Measurements from ENCODE around the gene AGPS.
"Not testable (repeated sequence)": the region's sequence is repeated elsewhere in the genome, so short reads cannot be mapped to it uniquely, and the experiment has no call there.

AGPS gene

DNA sequence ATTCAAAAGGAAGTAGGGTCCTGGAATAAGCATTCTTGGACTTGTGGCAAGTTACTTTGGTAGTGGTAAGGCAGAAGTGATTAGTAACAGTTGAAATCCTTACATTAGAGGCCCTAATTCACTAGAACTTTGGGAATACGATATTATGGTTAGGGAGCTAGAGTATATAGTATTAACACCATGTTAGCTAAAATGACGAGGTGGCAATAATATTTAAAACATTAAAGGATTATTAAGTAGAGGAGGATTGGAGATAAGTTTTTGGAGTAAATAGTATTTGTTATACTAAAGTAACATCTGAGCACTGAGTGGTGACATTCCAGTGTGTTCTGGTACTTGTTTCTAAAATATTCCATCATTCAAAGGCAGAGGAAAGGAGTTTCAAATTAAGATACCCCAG is 91.0 kb downstream of the AGPS start:
- DNase-seq (ENCODE audit: low spot score in 2 of 2) (no peak), ATAC-seq (ENCODE audit: low read depth) (no peak)
- Mint-ChIP-seq H3K4me3 (no peak overlapping the region), H3K36me3 (peaks cover 24% of the 10 kb centered on the region), H3K27ac (peak overlapping the region; percentile 43), H3K9me3 (peaks cover 2% of the 10 kb centered on the region), H3K27me3 (no peaks in the 10 kb centered on the region), H3K4me1 (no peaks in the 10 kb centered on the region)

DNA sequence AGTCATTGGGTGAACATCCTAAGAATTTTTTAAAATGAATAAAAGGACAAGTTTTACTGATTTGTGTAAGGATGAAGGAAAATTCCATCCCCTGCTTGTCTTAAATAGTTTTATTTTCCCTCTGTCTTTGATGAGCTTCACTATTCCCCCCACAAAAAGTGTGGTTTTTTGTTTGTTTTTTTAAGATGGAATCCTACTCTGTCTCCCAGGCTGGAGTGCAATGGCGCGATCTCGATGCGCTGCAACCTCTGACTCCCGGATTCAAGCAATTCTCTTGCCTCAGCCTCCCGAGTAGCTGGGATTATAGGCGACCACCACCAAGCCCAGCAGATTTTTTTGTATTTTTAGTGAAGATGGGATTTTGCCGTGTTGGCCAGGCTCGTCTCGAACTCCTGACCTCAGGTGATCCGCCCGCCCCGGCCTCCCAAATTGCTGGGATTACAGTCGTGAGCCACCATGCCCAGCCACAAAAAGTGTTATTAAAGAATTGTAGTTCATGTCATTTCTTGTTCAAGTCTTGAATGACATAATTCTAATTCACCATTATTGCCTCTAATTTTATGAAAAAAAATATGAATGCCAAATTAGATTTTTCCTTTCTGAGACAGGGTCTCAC is 91.7 kb downstream of the AGPS start:
- H3K9me3 Mint-ChIP-seq = peaks cover 2% of the 10 kb centered on the region
- ATAC-seq (ENCODE audit: low read depth) (no peak), DNase-seq (ENCODE audit: low spot score in 2 of 2) (no peak)
- no peaks in the 10 kb centered on the region for H3K4me1 Mint-ChIP-seq
- H3K27me3 Mint-ChIP-seq = no peaks in the 10 kb centered on the region
- peaks cover 22% of the 10 kb centered on the region for H3K36me3 Mint-ChIP-seq
- no peak overlapping the region for H3K27ac Mint-ChIP-seq
- H3K4me3 Mint-ChIP-seq = no peak overlapping the region

DNA sequence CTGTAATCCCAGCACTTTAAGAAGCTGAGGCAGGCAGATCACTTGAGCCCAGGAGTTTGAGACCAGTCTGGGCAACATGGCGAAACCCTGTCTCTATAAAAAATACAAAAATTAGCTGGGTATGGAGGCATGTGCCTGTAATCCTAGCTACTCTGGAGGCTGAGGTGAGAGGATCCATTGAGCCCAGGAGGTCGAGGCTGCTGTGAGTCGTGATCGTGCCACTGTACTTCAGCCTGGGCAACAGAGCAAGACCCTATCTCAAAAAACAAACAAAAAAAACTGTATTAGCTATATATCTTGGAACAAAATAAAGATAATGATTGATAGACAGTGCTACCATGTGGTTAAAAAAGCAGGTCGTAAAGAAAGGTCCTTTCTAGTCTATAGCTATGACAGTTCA is 93.1 kb downstream of the AGPS start:
- H3K4me1 Mint-ChIP-seq; DNase-seq (ENCODE audit: low spot score in 2 of 2); H3K27me3 Mint-ChIP-seq; H3K27ac Mint-ChIP-seq; H3K9me3 Mint-ChIP-seq; H3K4me3 Mint-ChIP-seq; ATAC-seq (ENCODE audit: low read depth): not testable (repeated sequence)
- H3K36me3 Mint-ChIP-seq = peaks cover 15% of the 10 kb centered on the region

DNA sequence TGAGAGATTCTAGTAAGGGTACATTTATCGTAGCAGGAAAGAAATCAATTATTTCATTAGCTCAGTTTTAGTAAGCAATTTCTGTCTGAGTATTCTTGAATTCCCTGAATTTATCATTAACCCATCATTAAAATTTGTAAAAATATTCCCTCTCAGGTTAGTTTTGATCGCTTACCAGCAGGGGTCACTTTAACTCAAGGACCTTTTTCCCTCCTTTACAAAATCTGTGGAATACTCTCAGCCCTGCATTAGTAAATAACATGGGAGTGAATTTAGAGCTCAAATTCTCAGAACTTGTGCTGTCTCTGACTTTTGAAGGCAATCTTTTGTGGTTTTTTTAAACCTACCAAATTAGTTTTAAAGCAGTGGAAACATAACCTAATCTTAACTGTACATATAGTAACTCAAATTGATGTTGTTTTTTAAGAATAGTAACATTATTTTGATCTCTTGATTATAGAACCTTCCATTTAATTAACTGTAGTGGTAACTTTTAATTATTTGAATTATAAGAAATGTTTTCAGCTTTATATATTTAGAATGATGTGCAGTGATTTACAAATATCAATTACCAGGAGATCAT is 97.2 kb downstream of the AGPS start:
- DNase-seq (ENCODE audit: low spot score in 2 of 2) = no peak
- no peaks in the 10 kb centered on the region for H3K9me3 Mint-ChIP-seq
- H3K27ac Mint-ChIP-seq = no peak overlapping the region
- no peak overlapping the region for H3K4me3 Mint-ChIP-seq
- ATAC-seq (ENCODE audit: low read depth) = no peak
- H3K27me3 Mint-ChIP-seq = no peaks in the 10 kb centered on the region
- peaks cover 20% of the 10 kb centered on the region for H3K36me3 Mint-ChIP-seq
- no peaks in the 10 kb centered on the region for H3K4me1 Mint-ChIP-seq

DNA sequence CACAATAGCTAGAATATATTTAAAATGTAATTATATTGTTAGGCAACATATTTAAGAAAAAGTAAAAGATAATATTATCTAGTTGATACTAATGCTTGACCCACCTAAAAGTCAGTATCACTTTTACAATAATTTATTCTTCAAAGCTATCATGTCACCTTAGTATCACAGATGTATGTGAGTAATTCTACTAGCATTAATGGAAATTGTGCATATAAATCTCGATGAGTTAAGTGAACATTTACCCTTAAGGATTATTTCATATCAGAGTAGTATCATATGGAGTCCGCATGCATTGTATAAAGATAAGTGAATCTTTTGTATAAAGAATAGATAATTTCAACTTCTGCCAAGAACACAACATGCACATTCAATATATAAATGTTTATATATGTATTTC is 103.4 kb downstream of the AGPS start:
- no peak overlapping the region for H3K27ac Mint-ChIP-seq

DNA sequence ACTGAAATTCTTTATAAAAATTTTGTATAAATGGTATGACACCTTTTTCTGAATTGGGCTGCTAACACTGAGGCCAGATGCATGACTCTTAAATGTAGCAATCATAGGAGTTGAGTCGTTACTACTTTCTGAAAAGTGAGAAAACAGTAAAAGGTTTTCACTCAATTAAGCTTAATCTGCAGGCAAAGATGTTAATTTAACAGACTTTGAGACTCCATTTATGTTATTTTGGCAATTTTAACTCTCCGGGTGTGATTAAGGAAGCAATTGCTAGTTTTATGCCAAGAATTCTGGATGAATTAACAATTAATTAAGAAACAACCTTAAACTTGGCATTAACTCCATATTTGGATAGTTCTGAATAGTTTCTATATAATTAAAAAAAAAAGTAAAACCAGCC is 104.3 kb downstream of the AGPS start:
- H3K4me1 Mint-ChIP-seq = no peaks in the 10 kb centered on the region

More for the DNA sequence above, 103.4 kb downstream of the AGPS start:
- no peaks in the 10 kb centered on the region for H3K27me3 Mint-ChIP-seq
- DNase-seq (ENCODE audit: low spot score in 2 of 2) (no peak), ATAC-seq (ENCODE audit: low read depth) (no peak)
- H3K4me3 Mint-ChIP-seq = no peak overlapping the region
- no peaks in the 10 kb centered on the region for H3K9me3 Mint-ChIP-seq
- no peaks in the 10 kb centered on the region for H3K4me1 Mint-ChIP-seq
- H3K36me3 Mint-ChIP-seq = peaks cover 17% of the 10 kb centered on the region

DNA sequence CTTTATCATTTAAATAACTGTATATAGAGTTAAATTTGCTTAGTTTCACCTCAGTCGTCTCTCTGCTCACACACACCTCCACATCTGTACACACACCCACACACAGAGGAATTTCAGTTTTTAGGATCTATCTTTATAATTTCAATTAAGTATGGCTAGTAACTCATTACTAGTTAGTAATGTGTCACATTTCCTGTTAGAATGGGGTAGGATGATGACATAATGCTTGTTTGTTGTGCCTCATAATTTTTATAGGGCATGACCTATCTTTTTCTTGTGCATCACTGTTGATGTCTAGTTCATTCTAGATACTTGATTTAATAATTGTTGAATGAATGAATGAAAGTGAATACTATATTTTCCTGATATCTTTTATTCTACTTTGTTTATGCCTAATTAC is 108.6 kb downstream of the AGPS start:
- no peak for DNase-seq (ENCODE audit: low spot score in 2 of 2)
- H3K4me3 Mint-ChIP-seq = no peak overlapping the region
- no peaks in the 10 kb centered on the region for H3K27me3 Mint-ChIP-seq
- H3K9me3 Mint-ChIP-seq = no peaks in the 10 kb centered on the region
- no peak overlapping the region for H3K27ac Mint-ChIP-seq
- H3K36me3 Mint-ChIP-seq = peaks cover 13% of the 10 kb centered on the region
- ATAC-seq (ENCODE audit: low read depth) = no peak
- no peaks in the 10 kb centered on the region for H3K4me1 Mint-ChIP-seq

More for the DNA sequence above, 104.3 kb downstream of the AGPS start:
- peaks cover 17% of the 10 kb centered on the region for H3K36me3 Mint-ChIP-seq
- H3K27ac Mint-ChIP-seq = no peak overlapping the region
- DNase-seq (ENCODE audit: low spot score in 2 of 2) = no peak
- no peak overlapping the region for H3K4me3 Mint-ChIP-seq
- ATAC-seq (ENCODE audit: low read depth) = no peak
- no peaks in the 10 kb centered on the region for H3K27me3 Mint-ChIP-seq
- no peaks in the 10 kb centered on the region for H3K9me3 Mint-ChIP-seq

DNA sequence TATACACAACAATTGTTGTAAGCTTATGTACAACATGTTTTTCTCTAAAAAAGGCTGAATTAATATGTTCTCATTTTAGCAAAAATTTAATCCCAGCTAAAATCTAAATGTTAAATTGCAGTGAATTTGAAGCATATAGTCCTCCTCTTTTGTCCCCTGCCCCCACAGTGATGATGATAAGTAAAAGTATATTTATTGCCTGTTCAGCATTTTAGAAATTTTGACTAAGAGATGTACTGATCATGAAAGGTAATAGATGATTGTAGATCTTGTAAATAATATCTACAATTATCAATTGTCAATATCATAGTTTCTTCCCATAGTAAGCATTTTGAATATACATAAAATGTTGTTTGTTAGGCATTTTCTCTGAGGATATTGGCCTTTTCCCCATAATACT is 113.9 kb downstream of the AGPS start:
- peaks cover 22% of the 10 kb centered on the region for H3K36me3 Mint-ChIP-seq

DNA sequence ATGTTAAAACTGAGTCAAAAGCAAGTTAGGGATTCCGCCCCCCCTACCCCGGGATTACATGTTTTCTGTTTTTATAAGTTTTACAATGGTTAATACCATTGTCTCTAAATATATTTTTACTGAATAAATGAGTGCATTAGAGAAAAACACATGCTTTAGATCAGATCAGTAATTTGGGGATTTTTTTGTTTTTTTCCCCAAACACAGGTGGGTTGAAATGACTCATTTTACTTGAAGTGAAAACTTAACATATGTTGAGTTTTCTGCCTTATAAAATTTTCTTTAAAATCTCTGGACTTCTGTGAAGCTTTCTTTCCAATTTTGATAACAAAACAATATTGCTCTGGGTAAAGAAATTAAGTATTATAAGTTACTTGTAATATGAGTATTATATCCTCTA is 114.4 kb downstream of the AGPS start:
- Mint-ChIP-seq H3K4me1 (no peaks in the 10 kb centered on the region), H3K4me3 (no peak overlapping the region), H3K9me3 (no peaks in the 10 kb centered on the region), H3K36me3 (peaks cover 22% of the 10 kb centered on the region), H3K27ac (no peak overlapping the region), H3K27me3 (no peaks in the 10 kb centered on the region)
- no peak for ATAC-seq (ENCODE audit: low read depth)
- DNase-seq (ENCODE audit: low spot score in 2 of 2) = no peak

More for the DNA sequence above, 113.9 kb downstream of the AGPS start:
- ATAC-seq (ENCODE audit: low read depth) (no peak), DNase-seq (ENCODE audit: low spot score in 2 of 2) (no peak)
- Mint-ChIP-seq H3K9me3 (no peaks in the 10 kb centered on the region), H3K27ac (no peak overlapping the region), H3K27me3 (no peaks in the 10 kb centered on the region), H3K4me3 (no peak overlapping the region), H3K4me1 (no peaks in the 10 kb centered on the region)

DNA sequence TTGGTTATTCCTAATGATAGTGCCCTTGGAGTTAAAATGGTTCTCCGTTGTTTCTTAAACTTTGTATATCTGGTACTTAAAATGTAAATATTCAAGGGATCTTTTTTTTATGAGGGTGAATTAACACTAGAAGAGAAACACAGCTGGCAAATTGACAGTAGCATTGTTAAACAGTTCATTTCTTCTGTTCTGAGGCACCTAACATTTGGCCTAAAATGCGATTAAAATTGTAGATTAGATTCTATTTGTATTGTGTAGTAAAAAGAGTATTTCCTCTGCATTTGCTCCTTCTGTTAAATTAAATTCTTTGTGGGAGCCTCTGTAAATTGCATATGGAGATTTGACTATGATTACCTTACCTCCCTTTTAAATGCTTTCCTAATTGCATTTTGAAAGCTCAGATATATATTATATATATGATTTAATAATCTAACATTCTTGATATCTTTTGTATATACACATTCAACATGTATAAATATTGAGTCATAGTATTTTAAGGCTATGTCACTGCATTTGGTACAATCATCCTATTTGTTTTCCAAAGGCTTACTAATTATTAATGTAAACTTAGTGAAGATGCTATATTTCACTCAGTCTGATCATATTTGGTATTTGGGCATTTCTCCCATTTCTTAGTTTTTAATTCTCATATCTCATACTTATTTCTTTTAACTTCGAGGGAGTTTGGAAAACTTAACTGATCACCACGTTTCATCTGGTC is 124.4 kb downstream of the AGPS start:
- peaks cover 17% of the 10 kb centered on the region for H3K36me3 Mint-ChIP-seq
- no peaks in the 10 kb centered on the region for H3K27me3 Mint-ChIP-seq
- ATAC-seq (ENCODE audit: low read depth) = no peak
- no peaks in the 10 kb centered on the region for H3K9me3 Mint-ChIP-seq
- H3K4me1 Mint-ChIP-seq = peaks cover 2% of the 10 kb centered on the region
- no peak overlapping the region for H3K4me3 Mint-ChIP-seq
- no peak overlapping the region for H3K27ac Mint-ChIP-seq
- no peak for DNase-seq (ENCODE audit: low spot score in 2 of 2)

DNA sequence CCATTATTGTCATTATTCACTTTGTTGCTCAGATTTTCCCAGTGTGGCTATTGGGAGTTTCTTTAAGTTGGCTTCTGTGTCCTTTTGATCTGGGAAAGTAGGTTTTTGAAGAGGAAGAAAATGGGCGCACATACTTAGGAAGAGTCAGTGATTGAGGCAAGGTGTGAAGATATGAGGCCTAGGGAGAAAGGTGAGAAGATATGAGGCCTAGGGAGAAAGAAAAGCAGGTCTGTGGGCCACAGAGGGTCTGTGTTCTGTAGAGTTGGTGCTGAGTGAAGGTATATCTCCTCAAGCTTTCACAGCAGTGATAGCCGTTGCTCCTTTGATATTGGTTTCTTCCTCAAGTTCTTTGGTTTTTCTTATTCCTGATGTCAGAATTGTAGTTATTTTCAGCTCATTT is 126.2 kb downstream of the AGPS start:
- no peak overlapping the region for H3K27ac Mint-ChIP-seq
- no peak overlapping the region for H3K4me3 Mint-ChIP-seq
- H3K27me3 Mint-ChIP-seq = no peaks in the 10 kb centered on the region
- no peaks in the 10 kb centered on the region for H3K9me3 Mint-ChIP-seq
- H3K4me1 Mint-ChIP-seq = peaks cover 2% of the 10 kb centered on the region
- ATAC-seq (ENCODE audit: low read depth) (no peak), DNase-seq (ENCODE audit: low spot score in 2 of 2) (no peak)
- H3K36me3 Mint-ChIP-seq = peaks cover 17% of the 10 kb centered on the region

DNA sequence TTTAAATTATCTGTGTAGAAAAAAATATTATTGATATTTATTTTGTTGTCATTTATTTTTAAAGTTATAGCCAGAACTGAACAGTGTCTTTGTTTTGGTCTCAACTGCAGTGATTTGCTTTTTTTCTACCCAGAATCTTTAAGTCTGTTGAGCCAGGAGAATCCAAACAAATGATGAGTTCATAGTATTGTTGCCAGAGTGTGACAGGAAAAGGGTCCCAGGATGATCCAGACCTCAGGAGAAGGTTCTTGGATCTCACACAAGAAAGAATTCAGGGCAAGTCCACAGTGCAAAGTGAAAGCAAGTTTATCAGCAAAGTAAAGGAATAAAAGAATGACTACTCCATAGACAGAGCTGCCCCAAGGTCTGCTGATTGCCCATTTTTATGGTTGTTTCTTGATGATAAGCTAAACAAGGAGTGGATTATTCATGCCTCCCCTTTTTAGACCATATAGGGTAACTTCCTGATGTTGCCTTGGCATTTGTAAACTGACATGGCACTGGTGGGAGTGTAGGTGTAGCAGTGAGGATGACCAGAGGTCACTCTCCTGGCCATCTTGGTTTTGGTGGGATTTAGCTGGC is 127.1 kb downstream of the AGPS start:
- Mint-ChIP-seq H3K27me3 (no peaks in the 10 kb centered on the region), H3K4me3 (no peak overlapping the region), H3K36me3 (peaks cover 15% of the 10 kb centered on the region), H3K27ac (no peak overlapping the region), H3K4me1 (peaks cover 2% of the 10 kb centered on the region), H3K9me3 (no peaks in the 10 kb centered on the region)
- DNase-seq (ENCODE audit: low spot score in 2 of 2) = no peak
- ATAC-seq (ENCODE audit: low read depth) = no peak

DNA sequence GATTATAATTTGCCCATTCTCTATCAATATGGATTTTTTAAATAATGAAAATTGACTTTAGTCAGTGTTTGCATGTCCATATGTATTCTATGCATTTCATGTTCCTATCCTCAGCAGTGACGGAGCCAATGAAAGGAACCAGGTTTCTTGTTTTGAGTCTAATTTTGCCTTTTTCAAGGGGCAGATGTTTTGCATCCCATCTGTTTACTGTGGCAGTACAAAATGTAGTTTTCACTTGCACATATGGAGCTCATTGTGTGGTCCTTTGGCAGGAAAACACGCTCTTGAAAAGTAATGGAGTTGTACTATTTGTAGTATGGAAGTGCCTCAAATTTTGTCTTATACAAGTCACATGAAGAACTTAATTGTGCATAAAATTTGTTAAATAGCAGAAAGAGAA is 127.8 kb downstream of the AGPS start:
- DNase-seq (ENCODE audit: low spot score in 2 of 2) (no peak), ATAC-seq (ENCODE audit: low read depth) (no peak)
- no peaks in the 10 kb centered on the region for H3K9me3 Mint-ChIP-seq
- no peak overlapping the region for H3K27ac Mint-ChIP-seq
- H3K4me3 Mint-ChIP-seq = no peak overlapping the region
- H3K27me3 Mint-ChIP-seq = no peaks in the 10 kb centered on the region
- H3K4me1 Mint-ChIP-seq = peaks cover 2% of the 10 kb centered on the region
- peaks cover 16% of the 10 kb centered on the region for H3K36me3 Mint-ChIP-seq

DNA sequence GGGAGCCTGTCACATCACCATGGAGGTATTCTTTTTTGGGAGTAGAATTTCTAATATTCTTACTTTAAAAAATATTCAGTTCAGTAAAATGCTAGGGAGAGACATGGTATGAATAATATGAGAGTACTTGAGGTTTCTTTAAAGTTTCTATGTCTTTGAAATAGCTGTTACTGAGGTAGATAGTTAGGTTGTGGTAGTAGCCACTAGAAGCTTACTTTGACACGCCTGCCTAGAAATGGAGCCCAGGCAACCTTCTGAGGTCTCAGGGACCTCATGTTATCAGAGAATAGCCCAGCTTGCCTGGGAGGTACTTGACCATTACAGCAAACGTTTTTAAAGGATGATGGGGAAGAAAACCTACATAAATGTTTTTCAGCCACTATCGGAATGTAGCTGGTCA is 131.2 kb downstream of the AGPS start:
- Mint-ChIP-seq H3K36me3 (peaks cover 22% of the 10 kb centered on the region), H3K4me1 (no peaks in the 10 kb centered on the region), H3K27me3 (no peaks in the 10 kb centered on the region), H3K9me3 (no peaks in the 10 kb centered on the region), H3K4me3 (no peak overlapping the region), H3K27ac (no peak overlapping the region)
- no peak for ATAC-seq (ENCODE audit: low read depth)
- no peak for DNase-seq (ENCODE audit: low spot score in 2 of 2)

Data from memory B cell (primary cell).